Superior temporal gyrus (tissue), 1 donor: ENCODE data around the gene GART.
"Not testable (repeated sequence)": the region's sequence is repeated elsewhere in the genome, so short reads cannot be mapped to it uniquely, and the experiment has no call there.

Experiments used
- DNase-seq: peaks from one replicate; pipeline ENCODE4 v3.0.0-alpha.2; 2016; ENCODE audit errors: extremely low spot score

Gene GART

DNA sequence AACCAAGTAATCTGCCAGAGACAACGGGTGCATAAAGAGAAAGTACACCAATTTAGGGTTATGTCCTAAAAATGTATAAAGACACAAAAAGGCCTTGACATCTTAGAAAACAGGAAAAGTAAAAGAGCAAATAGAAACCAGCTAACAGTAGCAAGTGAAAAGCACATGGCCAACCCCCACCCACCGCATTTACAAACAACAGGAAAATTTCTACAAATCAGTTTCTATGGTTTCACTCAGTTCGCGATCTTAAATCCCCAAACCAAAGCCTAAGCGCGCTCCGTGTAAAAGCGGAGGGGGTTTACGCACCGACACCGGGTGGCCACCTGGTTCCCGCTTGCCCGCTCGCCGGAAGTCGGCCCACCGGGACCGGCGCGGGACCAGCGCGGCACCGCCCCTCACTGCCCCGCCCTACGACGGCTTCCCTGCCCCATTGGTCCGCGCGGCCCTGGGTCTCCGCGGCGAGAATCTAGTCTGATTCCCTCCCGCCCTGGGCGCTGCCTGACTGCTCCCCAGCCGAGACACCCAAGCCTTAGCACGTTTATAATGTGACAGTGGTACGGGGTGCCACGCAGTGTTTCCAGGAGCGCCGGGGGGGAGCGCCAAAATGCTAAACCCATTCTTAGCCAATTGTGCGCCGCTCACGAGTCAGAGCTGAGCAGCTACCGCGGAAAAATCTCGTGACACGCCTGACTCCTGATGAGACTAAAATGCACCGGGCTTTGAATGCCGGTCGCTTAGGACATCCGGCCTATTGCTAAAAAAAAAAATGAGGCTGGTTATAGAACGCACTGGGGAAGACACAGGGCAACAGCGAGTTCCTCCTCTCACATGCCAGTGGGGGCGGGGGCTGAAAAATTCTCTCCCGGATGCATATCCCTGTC lies at the start of gene GART:
GART (minus strand) TSS at position 362 of the 884 bp plus-strand sequence. CDS start 2,802 bp downstream, outside the sequence.
- DNase-seq = peak; percentile 81

DNA sequence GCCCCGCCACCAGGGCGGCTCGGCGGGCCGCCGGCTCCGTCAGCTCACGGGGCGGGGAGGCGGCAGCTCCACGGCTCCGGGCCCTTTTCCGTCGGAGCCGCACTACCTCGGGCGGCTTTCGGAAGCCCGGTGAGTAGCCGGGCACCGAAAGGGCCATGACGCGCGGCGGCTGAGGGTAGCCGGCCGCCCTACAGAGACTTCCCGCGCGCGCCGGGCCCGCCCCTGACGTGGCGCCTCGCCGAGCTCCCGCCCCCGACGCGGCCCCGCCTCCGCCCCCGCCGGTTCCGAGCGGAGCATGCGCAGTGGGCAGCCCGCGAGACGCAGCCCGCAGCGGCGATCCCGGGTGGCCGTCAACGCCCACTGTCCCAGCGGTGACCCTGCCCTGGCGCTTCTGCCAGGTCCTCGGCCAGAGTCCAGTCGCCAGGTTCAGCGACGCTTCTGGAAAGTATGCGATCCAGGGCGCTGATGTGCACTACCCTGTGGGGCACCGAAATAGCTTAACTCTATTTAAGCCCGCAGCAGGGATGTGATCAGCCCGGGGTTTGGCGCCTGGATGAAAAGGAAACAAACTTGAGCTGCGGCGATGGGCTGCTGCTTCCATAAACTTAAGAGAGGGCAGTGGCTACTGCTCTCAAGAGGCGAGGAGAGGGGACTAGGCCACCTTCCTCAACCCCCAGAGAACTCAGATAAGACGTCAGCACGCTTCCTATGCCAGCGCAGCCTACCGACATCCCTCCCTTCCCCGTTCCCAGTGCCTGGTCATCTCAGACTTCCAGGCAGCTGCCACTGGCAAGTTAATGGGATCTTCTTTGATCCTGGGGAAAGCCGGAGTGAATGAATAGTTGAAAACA lies 46.8 kb upstream of the GART start, which contains the start of gene DONSON:
DONSON (minus strand) TSS at position 200 of the 851 bp plus-strand sequence; CDS start at position 157, 43 bp downstream.
- peak; percentile 84 for DNase-seq

DNA sequence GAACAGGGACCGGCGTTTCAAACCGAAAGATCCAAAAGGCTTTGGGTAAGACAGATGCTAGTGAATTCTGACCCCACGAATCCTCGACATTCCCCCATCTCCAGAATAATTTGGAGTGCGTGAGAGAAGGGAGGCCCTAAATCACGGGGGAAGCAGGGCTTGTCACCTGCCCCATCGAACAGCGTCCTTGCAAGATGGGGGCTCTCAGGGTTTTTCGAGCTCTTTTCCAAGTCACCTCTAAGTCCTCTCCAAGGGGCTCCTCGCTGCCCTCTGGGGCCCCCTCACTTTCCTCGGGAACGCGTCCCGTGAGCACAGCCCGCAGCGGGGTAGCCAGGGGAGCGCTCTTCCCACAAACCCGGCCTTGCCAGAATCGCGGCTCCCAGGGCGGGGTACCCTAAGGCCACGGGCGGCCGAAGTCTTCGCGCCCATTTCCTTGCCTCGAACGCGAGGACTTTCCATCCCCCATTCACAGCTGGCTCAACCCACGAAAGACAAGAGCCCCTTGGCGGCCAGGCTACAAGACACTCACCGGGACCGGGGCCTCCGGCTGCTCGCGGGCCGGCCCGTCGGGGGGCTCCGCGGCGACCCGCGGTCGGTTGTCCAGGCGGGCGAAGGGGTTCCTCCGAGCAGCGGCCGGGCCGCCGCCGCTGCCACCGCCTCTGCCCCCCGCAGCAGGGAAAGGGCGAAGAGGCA lies 46.0 kb upstream of the GART start:
- no peak for DNase-seq

DNA sequence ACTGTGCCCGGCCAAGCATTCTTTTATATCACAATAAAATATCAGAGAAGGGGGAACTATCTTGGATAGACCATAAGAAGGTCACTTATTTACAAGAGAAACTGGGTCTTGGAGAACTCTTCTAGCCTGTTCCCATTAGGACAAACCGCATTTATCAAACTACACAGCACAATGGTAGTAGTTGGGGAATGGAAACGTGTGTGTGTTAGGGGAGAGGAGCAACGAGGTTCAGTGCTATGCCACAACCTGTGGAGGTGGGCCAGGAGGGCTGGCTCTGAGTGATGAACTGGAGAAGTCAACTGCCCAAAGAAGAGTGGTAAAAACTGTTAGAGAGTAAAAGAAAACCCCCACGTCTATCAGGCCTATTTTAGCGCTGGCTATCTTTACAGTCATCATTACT lies 45.0 kb upstream of the GART start:
- no peak for DNase-seq

DNA sequence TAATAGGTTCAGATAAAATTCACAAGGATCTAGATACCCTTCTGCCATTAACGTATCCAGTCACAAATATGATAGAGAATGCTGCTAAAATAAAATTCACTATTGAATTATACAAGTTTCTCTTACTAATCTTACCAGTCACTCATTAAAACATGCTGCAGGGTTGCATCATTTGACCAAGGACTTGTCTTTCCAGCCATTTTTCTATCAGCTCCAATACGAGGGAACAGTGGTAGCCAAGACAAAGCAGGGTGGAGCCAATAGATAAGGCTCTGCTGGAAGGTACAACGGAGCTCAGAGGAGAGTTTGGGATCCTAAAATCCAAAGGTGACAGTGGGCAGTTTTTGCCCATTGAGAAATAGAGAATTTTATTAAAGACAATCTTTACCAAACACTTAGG lies 42.5 kb upstream of the GART start:
- DNase-seq = no peak

DNA sequence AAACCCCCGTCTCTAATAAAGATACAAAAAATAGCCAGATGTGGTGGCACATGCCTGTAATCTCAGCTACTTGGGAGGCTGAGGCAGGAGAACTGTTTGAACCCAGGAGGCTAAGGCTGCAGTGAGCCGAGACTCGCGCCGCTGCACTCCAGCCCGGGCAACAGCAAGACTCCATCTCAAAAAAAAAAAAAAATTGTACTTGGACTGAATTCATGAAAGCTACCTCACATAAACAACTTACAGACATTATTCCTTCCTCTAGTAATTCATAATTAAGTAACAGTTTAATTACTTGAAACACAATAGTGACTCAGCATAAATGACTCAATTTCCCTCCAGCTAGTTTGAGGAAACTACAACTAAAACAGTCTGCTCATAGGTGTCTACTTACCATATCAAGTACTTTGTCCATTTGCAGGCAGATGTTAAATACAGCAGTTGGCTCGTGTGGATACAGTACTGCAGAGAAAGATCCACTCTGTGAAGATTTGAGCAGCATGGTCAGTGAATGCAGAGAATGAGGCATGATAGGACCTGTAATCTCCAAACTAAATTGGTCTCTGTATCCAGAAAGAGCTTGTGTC lies 37.1 kb upstream of the GART start:
- DNase-seq = no peak

DNA sequence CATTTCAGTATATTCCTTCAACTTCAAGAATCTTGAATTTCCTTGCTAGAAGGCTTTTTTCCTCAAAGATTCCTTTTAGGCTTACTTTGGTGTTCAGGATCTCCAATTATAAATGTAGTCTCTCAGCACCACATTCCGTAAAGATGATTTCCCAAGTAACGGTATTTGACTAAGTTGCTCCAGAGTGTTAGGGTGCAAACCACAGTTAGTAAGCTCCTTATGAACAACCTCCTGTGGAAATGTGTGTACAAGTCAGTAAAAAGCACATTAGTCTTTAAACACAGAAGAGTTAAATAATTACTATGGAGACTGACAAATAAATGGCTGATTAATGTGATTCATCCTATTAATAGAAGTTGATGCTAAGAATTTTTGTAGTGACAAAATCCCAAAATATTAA lies 36.3 kb upstream of the GART start:
- no peak for DNase-seq

DNA sequence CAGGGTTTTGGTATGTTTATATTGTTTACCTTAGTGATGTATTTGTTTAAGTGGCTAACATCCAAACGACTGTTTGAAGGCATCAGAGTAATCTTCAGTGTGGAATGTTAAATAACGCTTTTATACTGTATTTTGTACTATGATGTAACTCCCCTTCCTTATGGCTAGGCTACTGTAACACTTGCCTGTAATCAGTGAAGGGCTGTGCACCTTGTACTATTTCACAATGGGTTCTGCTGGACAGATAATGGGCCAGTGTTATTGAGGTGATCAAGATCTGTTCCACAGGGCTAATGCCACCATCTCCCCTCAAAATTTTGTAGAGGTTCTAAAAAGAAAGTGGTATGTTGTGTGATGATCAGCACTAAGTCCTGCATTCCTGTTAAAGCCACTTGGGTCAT lies 34.8 kb upstream of the GART start:
- not testable (repeated sequence) for DNase-seq

DNA sequence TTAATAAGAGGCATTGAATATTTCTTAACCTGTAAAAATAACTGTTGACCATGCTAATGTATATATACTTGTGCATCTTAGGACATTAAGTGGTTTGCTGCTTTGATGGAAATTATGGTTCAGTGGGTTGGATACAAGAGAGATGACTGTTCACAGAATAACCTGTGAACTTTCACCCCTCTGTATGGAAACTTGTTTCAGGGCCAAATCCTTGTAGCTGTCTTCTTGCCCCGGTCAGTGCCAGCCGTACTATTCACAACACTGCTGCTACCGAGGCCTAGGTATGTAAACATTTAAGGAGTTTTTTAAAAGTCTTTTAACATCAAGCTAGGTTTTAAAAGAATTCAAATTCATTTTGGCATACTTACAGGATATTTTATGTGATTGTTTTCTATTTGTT lies 30.4 kb upstream of the GART start:
- DNase-seq = no peak

DNA sequence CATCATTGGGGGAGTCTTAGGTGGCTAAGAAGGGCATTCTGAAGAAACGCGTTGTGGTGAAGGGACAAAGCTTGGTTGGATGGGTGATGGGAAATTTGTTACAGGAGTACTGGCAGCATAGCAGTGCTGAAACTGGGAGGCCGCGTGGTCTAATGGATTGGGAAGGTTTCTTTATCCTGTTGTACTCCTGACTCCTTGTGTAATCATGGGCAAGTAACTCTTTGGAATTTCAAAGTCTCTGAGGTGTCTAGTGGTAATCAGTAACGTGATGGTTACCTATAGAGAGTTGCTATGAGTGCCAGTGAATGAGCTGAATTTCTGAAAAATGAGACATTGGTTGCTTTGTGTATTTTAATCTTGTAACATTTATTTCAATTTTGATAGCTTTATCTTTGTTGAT lies 28.1 kb upstream of the GART start:
- no peak for DNase-seq

DNA sequence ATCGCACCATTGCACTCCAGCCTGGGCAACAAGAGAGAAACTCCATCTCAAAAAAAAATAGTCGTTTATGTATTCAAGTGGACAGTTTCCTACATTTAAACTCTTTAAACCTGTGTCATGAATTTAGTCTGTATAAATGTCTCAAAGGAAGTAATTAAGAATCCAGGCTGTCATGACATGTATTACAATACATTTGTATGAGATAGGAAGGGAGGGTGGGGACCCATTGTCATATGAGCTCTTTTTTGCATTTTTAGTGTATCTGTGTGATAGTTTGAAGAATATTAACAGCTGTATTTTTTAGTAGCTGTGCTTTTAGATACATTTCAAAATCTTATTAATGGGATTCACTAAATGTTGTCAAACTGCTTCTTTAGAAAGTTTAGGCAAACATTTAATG lies 26.5 kb upstream of the GART start:
- no peak for DNase-seq

DNA sequence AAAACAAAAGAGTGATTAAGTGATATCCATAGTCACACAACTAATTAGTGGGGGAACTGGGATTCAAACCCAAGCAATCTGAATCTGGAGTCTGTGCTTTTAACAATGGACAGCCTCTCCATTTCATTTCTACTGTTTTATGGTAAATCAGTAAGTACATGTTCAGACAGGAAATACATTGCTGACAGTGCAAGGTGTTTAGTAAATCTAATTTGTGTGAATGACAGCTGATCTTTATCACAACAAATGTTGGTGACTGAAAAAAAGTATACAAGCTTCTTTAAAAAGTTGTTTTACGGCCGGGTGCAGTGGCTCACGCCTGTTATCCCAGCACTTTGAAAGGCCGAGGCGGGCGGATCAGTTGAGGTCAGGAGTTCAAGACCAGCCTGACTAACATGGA lies 26.0 kb upstream of the GART start:
- no peak for DNase-seq

DNA sequence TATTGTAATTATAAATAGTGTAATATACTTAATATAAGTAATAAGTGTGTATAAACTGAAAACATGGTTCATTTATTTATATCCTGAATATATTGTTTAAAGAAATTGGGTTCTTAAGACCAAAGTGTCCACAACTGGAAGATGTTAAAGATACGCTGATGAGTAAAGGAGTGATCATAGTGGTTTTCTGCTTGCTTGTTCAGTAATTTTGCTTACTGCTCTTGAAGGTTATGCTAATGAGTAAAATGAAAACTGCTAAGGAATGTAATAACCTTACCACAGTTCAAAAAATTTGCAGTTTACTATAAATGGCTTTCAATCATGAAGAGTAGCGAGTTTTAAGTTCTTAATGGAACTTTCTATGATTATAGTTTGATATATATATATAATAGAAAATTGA lies 24.6 kb upstream of the GART start:
- no peak for DNase-seq

DNA sequence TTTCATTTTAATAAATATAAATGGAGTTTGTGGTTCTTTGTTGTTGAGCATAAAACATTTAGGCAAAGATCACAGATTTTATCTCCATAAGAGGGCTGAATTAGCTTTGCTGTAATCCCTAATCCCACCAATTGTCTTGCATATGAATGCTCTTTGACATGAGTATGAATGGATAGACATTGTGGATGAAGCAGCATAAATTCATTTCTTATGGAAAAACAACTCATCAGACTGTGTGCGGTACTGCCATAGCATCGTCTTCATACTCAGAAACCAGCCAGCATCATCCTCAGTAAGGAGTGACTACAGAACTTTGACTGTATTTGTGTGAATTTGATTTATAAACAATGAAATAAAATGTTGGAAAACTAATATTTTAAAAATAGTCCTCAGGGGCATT lies 20.5 kb upstream of the GART start:
- DNase-seq = no peak

DNA sequence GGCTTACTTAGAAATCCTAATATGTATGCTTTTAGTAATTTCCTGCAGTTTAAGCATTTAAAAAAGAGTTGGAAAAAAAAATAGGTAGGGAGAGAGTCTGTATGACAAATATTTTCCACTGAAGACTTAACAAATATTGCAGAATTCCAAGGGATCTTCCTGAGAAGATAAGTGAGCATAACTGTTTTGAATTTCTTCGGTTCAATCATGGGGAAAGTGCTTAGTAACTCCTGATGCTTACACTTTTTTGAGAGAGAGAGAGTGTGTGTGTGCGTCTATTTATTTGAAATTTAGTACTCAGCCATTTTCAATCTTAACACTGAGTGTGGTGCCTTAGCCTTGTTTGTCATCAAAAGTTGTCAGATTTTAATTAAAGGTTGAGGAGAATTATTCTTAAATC lies 19.5 kb upstream of the GART start:
- no peak for DNase-seq

DNA sequence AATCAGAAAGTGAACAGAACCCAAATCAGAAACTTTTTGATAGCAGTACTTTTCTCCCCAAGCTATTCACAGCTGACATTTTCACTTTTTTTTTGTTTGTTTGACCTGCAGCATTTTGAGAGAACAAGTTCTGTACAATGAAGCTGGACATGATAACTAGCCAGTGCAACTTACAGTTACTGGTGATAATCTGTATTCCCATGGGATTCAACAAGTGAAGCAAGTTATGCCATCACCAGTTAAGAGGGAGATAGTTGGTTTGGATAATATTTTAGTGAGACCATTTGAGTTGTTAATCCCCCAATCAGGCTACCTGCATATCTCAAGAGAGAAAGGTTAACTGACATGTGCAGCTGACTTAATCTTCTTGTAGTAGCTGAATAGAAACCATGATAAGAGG lies 19.0 kb upstream of the GART start:
- no peak for DNase-seq

DNA sequence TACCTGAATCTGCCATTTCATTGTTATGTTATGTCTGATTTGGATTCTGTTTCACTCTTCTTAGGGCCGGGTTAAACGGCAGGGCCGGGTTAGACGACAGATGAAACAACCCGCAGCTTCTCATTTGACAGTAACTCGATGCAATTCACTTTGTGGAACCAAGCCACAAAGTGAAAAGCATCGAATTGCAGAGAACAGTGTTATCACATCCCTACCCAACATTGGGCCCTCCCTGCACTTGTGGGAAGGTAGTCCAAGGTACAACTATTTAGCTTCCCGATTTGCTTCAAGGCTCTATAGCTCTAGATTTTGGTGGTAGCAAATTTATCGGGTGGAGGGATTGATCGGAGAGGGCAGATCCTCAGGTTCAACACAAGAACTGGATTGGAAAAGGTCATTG lies 17.9 kb upstream of the GART start:
- no peak for DNase-seq

DNA sequence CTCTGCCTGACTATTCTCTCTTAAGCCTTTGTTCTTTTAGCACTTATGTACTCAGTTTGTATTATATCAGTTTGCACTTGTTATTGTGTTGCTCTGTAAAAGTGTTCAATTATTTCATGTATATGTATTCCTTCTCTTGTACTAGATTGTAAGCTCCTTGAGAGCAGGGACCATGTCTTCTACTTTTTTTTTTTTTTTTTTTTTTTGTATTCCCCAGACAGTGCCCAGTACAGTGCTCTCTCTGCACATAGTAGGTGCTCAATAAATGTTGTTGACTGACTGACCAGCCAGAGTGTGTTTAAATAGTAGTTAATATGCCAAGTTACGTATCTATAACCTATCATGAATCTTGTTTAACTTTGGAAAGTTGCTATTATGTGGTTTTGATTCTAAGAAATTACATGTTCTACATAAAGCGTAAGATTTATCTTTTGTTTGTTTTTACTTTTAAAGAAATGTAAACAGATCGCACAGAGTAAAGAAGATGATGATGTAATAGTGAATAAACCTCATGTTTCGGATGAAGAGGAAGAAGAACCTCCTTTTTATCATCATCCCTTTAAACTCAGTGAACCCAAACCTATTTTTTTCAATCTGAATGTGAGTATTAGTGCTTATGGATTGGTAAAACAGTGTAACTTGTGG lies 17.0 kb upstream of the GART start:
- DNase-seq = no peak

DNA sequence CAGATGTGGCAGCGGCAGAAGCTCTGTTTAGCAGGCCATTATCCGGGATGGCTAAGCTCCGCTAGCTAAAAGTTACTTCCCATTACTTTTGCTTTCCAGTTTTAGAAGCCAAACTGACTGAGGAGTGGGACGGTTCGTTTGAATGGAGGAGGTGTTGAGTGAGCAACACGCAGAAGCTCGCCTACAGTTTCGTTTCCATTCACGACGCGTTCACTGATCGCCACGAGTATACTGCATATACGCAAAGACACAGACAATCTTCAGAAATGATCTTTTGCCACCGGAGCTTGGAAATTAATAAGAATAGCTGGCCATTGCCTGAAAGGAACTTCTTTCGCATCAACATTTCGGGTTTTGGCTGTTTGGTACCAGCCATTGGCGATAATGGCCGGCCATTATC lies 15.5 kb upstream of the GART start:
- DNase-seq = no peak

DNA sequence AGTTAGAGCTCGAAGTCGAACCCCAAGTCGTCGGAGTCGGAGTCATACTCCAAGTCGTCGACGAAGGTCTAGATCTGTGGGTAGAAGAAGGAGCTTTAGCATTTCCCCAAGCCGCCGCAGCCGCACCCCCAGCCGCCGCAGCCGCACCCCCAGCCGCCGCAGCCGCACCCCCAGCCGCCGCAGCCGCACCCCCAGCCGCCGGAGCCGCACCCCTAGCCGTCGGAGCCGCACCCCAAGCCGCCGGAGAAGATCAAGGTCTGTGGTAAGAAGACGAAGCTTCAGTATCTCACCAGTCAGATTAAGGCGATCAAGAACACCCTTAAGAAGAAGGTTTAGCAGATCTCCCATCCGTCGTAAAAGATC lies 13.0 kb upstream of the GART start:
- no peak for DNase-seq

DNA sequence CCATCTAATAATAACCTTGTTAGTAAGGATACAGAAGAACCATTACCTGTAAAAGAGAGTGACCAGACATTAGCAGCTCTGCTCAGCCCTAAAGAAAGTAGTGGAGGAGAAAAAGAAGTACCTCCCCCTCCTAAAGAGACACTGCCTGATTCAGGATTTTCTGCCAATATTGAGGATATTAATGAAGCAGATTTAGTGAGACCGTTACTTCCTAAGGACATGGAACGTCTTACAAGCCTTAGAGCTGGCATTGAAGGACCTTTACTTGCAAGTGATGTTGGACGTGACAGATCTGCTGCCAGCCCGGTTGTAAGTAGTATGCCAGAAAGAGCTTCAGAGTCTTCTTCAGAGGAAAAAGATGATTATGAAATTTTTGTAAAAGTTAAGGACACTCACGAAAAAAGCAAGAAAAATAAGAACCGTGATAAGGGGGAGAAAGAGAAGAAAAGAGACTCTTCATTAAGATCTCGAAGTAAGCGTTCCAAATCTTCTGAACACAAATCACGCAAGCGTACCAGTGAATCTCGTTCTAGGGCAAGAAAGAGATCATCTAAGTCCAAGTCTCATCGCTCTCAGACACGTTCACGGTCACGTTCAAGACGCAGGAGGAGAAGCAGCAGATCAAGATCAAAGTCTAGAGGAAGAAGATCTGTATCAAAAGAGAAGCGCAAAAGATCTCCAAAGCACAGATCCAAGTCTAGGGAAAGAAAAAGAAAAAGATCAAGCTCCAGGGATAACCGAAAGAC lies 12.5 kb upstream of the GART start:
- DNase-seq = no peak
